GM18951 (cell line): ENCODE measurements around the gene FYN.

Experiments
- POLR2A ChIP-seq: IDR thresholded peaks from 4 replicates; pipeline ENCODE4 v1.6.1; 2011; ENCODE audit warnings: mild to moderate bottlenecking; ENCODE audit not compliant: insufficient read length, insufficient read depth; ENCODE audit errors: extremely low read depth
- in situ Hi-C: fragments of 300-500 bp; cut with MboI; formaldehyde crosslinking; loops from one replicate; pipeline ENCODE4 v1.12.0; 2022; ENCODE audit warnings: low sequenced_read_pairs, mixed read lengths, inconsistent platforms; ENCODE audit not compliant: unreplicated experiment

Gene FYN

GRCh38 chr6:111810294-111811131, 62.7 kb downstream of the FYN start:
- no peak for TF ChIP-seq POLR2A

GRCh38 chr6:111809766-111810165, 63.5 kb downstream of the FYN start:
- in situ Hi-C loops = no loop called here
- no peak for TF ChIP-seq POLR2A

More at GRCh38 chr6:111810294-111811131, 62.7 kb downstream of the FYN start:
- in situ Hi-C loops = no loop called here

- TF ChIP-seq POLR2A = no peak
- in situ Hi-C loops = no loop called here
Observed at GRCh38 chr6:111809264-111809663, 64.0 kb downstream of the FYN start.

- in situ Hi-C loops = no loop called here
- no peak for TF ChIP-seq POLR2A
Observed at GRCh38 chr6:111808493-111808892, 64.8 kb downstream of the FYN start.

GRCh38 chr6:111806561-111807497, 66.4 kb downstream of the FYN start:
- no peak for TF ChIP-seq POLR2A
- in situ Hi-C loops = no loop called here

- no peak for TF ChIP-seq POLR2A
Observed at GRCh38 chr6:111806165-111806547, 67.1 kb downstream of the FYN start.

GRCh38 chr6:111805511-111806164, 67.6 kb downstream of the FYN start:
- in situ Hi-C loops = no loop called here
- no peak for TF ChIP-seq POLR2A

More at GRCh38 chr6:111806165-111806547, 67.1 kb downstream of the FYN start:
- in situ Hi-C loops = no loop called here

GRCh38 chr6:111804627-111805235, 68.5 kb downstream of the FYN start:
- no peak for TF ChIP-seq POLR2A
- in situ Hi-C loops = no loop called here

- in situ Hi-C loops = no loop called here
- TF ChIP-seq POLR2A = no peak
Observed at GRCh38 chr6:111803804-111804203, 69.4 kb downstream of the FYN start.

GRCh38 chr6:111803371-111803770, 69.9 kb downstream of the FYN start:
- TF ChIP-seq POLR2A = no peak
- in situ Hi-C loops = no loop called here

- no peak for TF ChIP-seq POLR2A
- in situ Hi-C loops = no loop called here
Observed at GRCh38 chr6:111802720-111803330, 70.4 kb downstream of the FYN start.

GRCh38 chr6:111802015-111802414, 71.2 kb downstream of the FYN start:
- TF ChIP-seq POLR2A = no peak
- in situ Hi-C loops = no loop called here
